ENCODE results near the gene CXCR3.

GRCh38 chrX:71577682-71578081 is 40.6 kb downstream of the CXCR3 start:
- TF ChIP-seq TP53 (CRISPR knock-in tag; conservative IDR thresholded peaks at IDR 0.05) = no peak
- TF ChIP-seq ZNF138 (CRISPR knock-in tag; IDR thresholded peaks at IDR 0.05; ENCODE audit: low read depth) = no peak
- TF ChIP-seq POLR2A (IDR thresholded peaks at IDR 0.05; ENCODE audit: insufficient read depth in 1 of 2, low read depth in 2 of 2, low read length in 2 of 2) = no peak
- no peak for TF ChIP-seq NFYB (CRISPR knock-in tag; IDR thresholded peaks at IDR 0.05)
- TF ChIP-seq SSRP1 (CRISPR knock-in tag; IDR thresholded peaks at IDR 0.05) = no peak
- TF ChIP-seq FOXK2 (IDR thresholded peaks at IDR 0.05) = no peak
- TF ChIP-seq ATF6 (CRISPR knock-in tag; conservative IDR thresholded peaks at IDR 0.05) = no peak
- TF ChIP-seq ZNF281 (CRISPR knock-in tag; IDR thresholded peaks at IDR 0.05; ENCODE audit: borderline replicate concordance) = no peak
- no peak for TF ChIP-seq ZBTB40 (IDR thresholded peaks at IDR 0.05)
- TF ChIP-seq ZBTB40 (CRISPR knock-in tag; IDR thresholded peaks at IDR 0.05) = no peak

All from HepG2 (cell line).